Hematopoietic multipotent progenitor cell treated with erythropoietin and hydrocortisone succinate and interleukin-3 and kit ligand, for 4 days (in vitro differentiated cells): ENCODE results near the gene RAB33B.

Source experiments
- DNase-seq: peaks from one replicate; pipeline ENCODE4 v3.0.0-alpha.2; 2015

The RAB33B gene

GRCh38 chr4:139511320-139511719, 57.4 kb downstream of the RAB33B start:
- no peak for DNase-seq

GRCh38 chr4:139514382-139515059, 60.6 kb downstream of the RAB33B start:
- peak; percentile 8 for DNase-seq

GRCh38 chr4:139515531-139515958, 61.6 kb downstream of the RAB33B start:
- no peak for DNase-seq

GRCh38 chr4:139521754-139522401, 68.0 kb downstream of the RAB33B start:
- DNase-seq = no peak

GRCh38 chr4:139522457-139522856, 68.5 kb downstream of the RAB33B start:
- DNase-seq = no peak

- no peak for DNase-seq
Observed at GRCh38 chr4:139523076-139523475, 69.2 kb downstream of the RAB33B start.

- no peak for DNase-seq
Observed at GRCh38 chr4:139524062-139524631, 70.2 kb downstream of the RAB33B start.

GRCh38 chr4:139525414-139525813, 71.5 kb downstream of the RAB33B start:
- DNase-seq = no peak
